ENCODE data around the gene RIN1. TPM values are rescaled to one million over a fixed set of nuclear protein-coding genes. Genes with fewer than 3 reads are reported as not detected.

RIN1 gene
- polyA plus RNA-seq, 2 donors = 18.1 to 27.3 TPM

DNA sequence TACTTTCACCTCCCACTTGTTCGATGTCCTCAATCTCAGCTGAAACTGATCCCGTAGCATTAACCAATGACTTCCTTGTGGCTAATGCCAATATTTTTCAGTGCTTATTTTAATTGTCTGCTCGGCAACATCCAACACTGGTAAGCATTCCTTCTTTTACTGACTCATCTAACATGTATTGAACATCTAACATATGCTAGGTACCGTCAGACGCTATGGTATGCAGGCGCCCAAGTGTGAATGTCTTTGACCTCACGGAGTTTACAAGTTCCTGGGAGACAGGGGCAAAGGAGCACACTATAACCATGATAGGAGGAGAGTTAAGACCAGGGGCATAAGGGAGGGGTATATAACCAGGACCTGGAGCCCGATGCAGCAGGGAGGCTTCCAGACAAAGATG is 6.9 kb upstream of the RIN1 start:
- 84 to 86% methylated on average over 8 of the region's 8 CpGs for WGBS, 2 donors
- H3K4me1 ChIP-seq (ENCODE audit: control insufficient read depth in 2 of 2, insufficient read depth in 2 of 2, low read length in 1 of 2) = peaks cover 7 to 27% of the 10 kb centered on the region in 2 donors
- H3K27me3 ChIP-seq (ENCODE audit: control insufficient read depth in 1 of 2, insufficient read depth in 2 of 2, low read length in 2 of 2) = no peaks in the 10 kb centered on the region
- H3K4me3 ChIP-seq (ENCODE audit: low read depth in 1 of 2, low read length in 2 of 2) = no peak overlapping the region
- H3K36me3 ChIP-seq (ENCODE audit: control insufficient read depth in 2 of 2, insufficient read depth in 2 of 2, low read length in 1 of 2) = peaks cover 0 to 28% of the 10 kb centered on the region in 2 donors
- H3K9me3 ChIP-seq (ENCODE audit: control insufficient read depth in 2 of 2, insufficient read depth in 1 of 2, low read depth in 1 of 2, low read length in 1 of 2) = no peaks in the 10 kb centered on the region
- H3K27ac ChIP-seq (ENCODE audit: low read depth in 2 of 2, low read length in 1 of 2) = no peak overlapping the region

DNA sequence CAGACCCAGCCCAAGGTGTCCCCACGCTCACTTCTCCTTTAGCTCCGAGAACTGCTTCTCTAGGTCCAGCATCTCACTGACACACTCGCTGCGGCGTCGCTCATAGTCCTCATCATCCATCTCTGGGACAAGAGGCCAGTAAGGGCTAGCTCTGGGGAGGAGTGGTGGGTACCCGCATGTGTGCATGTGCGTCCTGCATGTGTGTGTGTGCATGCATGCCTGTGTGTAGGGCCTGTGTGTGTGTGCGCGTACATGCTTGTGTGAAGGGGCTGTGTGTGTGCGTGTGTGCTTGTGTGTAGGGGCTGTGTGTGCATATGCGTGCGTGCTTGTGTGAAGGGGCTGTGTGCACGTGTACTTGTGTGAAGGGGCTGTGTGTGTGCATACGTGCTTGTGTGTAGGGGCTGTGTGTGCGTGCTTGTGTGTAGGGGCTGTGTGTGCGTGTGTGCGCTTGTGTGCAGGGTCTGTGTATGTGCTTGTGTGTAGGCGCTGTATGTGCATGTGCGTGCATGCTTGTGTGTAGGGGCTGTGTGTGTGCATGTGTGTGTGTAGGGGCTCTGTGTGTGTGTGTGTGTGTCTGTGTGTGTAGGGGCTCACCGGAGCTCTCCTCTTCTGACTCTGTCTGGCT is 5.4 kb upstream of the RIN1 start:
- H3K27ac ChIP-seq (ENCODE audit: low read depth in 2 of 2, low read length in 1 of 2) = no peak overlapping the region
- whole genome bisulfite sequencing, 2 donors = 93 to 94% methylated on average over 21 of the region's 21 CpGs
- H3K9me3 ChIP-seq (ENCODE audit: control insufficient read depth in 2 of 2, insufficient read depth in 1 of 2, low read depth in 1 of 2, low read length in 1 of 2) = no peaks in the 10 kb centered on the region
- peaks cover 4 to 30% of the 10 kb centered on the region in 2 donors for H3K4me1 ChIP-seq (ENCODE audit: control insufficient read depth in 2 of 2, insufficient read depth in 2 of 2, low read length in 1 of 2)
- H3K27me3 ChIP-seq (ENCODE audit: control insufficient read depth in 1 of 2, insufficient read depth in 2 of 2, low read length in 2 of 2) = no peaks in the 10 kb centered on the region
- H3K4me3 ChIP-seq (ENCODE audit: low read depth in 1 of 2, low read length in 2 of 2) = no peak overlapping the region
- peaks cover 0 to 33% of the 10 kb centered on the region in 2 donors for H3K36me3 ChIP-seq (ENCODE audit: control insufficient read depth in 2 of 2, insufficient read depth in 2 of 2, low read length in 1 of 2)

DNA sequence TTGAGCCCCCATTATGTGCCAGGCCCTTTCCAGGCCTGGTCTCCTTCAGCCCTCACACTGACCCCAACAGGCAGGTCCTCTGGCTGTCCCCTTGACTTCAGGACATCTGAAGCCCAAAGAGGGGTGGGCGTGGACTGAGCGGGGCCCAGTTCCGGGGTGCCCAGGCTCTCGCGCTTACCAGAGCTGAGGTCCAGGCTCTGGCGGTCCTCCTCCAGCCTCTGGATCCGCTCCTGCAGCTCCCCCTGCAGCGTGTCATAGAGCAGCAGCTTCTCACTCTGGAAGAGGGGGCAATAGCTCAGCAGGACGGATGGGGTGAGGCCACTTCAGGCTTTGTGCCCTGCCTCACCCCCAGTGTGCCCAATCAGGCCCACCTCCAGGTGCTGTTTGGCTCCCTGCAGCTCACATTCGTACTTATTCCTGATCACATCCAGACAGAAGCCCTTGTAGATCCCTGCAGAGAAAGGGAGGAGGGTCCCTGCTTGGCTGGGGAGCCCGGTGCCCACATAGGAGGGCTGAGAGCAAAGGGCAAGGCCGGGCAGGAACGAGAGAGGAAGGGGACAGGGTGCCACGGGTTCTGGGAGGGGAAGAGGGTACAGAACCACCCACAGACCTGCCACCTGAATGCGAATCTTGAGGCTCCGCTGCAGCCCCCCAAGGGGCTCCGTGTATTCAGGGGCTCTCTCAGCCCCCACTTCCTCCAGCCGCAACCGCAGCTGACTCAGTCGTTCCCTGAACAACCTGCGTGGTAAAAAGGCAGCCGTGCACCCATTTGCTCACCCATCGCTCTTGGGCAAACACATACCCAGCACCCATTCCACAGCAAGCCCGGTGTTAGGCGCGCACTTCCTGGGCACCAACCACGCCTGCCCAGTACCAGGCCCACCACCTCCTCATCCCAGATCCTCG is 4.6 kb upstream of the RIN1 start:
- WGBS, 2 donors = 91% methylated on average over 28 of the region's 28 CpGs
- Histone ChIP-seq H3K4me1 (ENCODE audit: control insufficient read depth in 2 of 2, insufficient read depth in 2 of 2, low read length in 1 of 2) (peaks cover 4 to 30% of the 10 kb centered on the region in 2 donors), H3K9me3 (ENCODE audit: control insufficient read depth in 2 of 2, insufficient read depth in 1 of 2, low read depth in 1 of 2, low read length in 1 of 2) (no peaks in the 10 kb centered on the region), H3K4me3 (ENCODE audit: low read depth in 1 of 2, low read length in 2 of 2) (no peak overlapping the region), H3K27me3 (ENCODE audit: control insufficient read depth in 1 of 2, insufficient read depth in 2 of 2, low read length in 2 of 2) (no peaks in the 10 kb centered on the region), H3K36me3 (ENCODE audit: control insufficient read depth in 2 of 2, insufficient read depth in 2 of 2, low read length in 1 of 2) (peaks cover 0 to 33% of the 10 kb centered on the region in 2 donors), H3K27ac (ENCODE audit: low read depth in 2 of 2, low read length in 1 of 2) (no peak overlapping the region)

DNA sequence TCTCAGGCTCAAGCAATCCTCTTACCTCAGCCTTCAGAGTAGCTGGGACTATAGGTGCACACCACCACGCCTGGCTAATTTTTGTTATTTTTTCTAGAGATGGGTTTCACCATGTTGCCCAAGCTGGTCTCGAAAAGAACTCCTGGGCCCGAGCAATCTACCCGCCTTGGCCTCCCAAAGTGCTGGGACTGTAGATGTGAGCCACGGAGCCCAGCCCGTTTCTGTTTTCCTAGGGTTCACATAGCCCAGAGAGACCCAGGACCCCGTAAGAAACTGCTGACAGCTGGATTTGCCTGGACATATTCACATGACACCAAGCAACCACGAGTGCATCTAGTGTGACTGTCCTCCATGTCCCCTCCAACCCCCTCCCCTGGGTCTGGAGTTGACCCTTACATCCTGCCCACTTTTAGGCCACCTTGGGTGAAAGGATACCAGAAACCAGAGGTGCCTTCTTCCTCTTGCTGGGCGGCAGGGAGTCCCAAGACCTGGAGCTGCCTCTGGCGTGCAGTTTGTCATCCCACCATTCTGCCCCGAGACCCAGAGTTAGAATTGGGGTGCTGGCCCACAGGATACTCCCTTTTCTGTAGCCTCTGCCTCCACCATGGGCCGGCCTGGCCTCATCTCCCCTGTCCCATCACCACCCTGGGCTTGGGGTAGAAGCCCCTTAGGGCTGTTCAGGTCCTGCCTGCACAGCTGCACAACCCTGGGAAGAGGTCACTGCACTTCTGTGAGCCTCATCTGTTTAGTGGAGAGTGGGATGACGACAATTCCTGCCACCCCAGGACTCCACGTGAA is 3.7 kb upstream of the RIN1 start:
- peaks cover 5 to 36% of the 10 kb centered on the region in 2 donors for H3K4me1 ChIP-seq (ENCODE audit: control insufficient read depth in 2 of 2, insufficient read depth in 2 of 2, low read length in 1 of 2)
- peak overlapping the region in 1 of 2 donors; percentile 68 for H3K27ac ChIP-seq (ENCODE audit: low read depth in 2 of 2, low read length in 1 of 2)
- WGBS, 2 donors = 74 to 79% methylated on average over 14 of the region's 14 CpGs

DNA sequence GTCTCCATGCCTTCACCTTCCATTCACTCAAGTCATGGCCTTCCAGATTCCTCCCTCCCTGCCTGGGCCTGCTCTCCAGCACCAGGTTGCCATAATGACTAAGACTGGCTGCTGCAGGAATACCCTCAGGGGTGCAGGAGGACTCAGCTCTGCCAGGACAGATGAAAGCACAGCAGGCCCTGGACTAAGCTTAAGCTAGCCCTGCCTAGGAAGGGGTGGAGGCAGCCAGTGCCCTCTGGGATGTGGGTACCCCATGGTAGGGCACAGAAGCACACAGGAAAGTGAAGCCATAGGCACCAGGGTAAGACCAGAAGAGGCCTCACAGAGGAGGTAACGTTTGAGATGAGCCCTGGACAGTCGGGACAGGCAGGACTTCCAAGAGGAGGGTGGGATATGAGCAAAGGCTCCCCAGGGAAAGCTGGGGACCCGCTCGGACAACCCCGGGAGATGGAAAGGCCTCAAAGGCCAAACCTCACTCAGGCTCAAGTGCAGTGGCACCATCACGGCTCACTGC is 3.0 kb upstream of the RIN1 start:
- WGBS, 2 donors = 52 to 68% methylated on average over 6 of the region's 6 CpGs
- Histone ChIP-seq H3K4me3 (ENCODE audit: low read depth in 1 of 2, low read length in 2 of 2) (no peak overlapping the region), H3K9me3 (ENCODE audit: control insufficient read depth in 2 of 2, insufficient read depth in 1 of 2, low read depth in 1 of 2, low read length in 1 of 2) (no peaks in the 10 kb centered on the region), H3K36me3 (ENCODE audit: control insufficient read depth in 2 of 2, insufficient read depth in 2 of 2, low read length in 1 of 2) (peaks cover 0 to 38% of the 10 kb centered on the region in 2 donors), H3K27me3 (ENCODE audit: control insufficient read depth in 1 of 2, insufficient read depth in 2 of 2, low read length in 2 of 2) (no peaks in the 10 kb centered on the region), H3K4me1 (ENCODE audit: control insufficient read depth in 2 of 2, insufficient read depth in 2 of 2, low read length in 1 of 2) (peaks cover 5 to 42% of the 10 kb centered on the region in 2 donors), H3K27ac (ENCODE audit: low read depth in 2 of 2, low read length in 1 of 2) (peak overlapping the region; percentile 68 to 76)

More for the DNA sequence above, 3.7 kb upstream of the RIN1 start:
- H3K9me3 ChIP-seq (ENCODE audit: control insufficient read depth in 2 of 2, insufficient read depth in 1 of 2, low read depth in 1 of 2, low read length in 1 of 2) = no peaks in the 10 kb centered on the region
- H3K27me3 ChIP-seq (ENCODE audit: control insufficient read depth in 1 of 2, insufficient read depth in 2 of 2, low read length in 2 of 2) = no peaks in the 10 kb centered on the region
- peaks cover 0 to 33% of the 10 kb centered on the region in 2 donors for H3K36me3 ChIP-seq (ENCODE audit: control insufficient read depth in 2 of 2, insufficient read depth in 2 of 2, low read length in 1 of 2)
- no peak overlapping the region for H3K4me3 ChIP-seq (ENCODE audit: low read depth in 1 of 2, low read length in 2 of 2)

DNA sequence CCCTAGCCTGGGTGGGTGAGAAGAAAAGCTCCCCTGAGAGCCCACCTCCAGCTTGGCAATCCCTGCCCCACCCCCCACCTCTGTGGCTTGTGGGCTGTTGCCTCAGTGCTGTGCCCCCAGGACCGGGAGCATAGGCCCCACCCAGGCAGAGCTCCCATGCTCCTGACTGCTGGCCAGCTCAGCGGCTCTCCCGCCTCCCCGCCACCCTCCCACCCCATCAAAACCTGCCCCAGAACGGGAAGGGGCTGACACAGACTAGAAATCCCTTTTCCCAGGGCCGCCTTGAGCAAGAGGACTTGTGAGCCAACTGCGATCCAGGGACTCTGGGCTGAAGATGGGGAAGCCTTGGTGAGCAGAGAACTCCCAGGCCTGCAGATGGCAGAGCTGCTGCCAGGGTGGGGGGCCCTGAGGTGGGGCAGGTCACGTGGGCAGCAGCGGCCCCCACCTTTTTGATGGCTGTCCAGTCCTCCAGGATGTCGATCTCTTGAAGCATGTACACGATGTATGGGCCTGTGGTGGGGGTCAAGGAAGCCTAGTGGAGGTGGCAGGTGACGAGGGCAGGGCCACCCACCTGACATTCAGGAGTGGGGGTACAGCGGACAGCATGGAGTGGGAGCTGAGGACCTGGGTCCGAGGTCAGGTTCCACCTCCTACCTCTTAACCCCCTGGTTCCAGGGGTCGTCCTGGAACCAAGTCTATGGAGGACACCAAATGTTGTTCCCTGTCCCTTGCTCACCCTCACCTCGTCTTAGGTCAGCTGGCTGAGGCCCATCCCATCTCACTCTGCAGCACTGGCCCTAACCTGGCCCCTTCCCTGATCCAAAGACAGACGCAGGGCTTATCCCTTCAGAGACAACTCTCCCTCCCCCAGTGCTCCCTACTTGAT is 2.3 kb upstream of the RIN1 start:
- H3K36me3 ChIP-seq (ENCODE audit: control insufficient read depth in 2 of 2, insufficient read depth in 2 of 2, low read length in 1 of 2) = peaks cover 0 to 41% of the 10 kb centered on the region in 2 donors
- H3K27ac ChIP-seq (ENCODE audit: low read depth in 2 of 2, low read length in 1 of 2) = peak overlapping the region; percentile 77 to 87
- WGBS, 2 donors = 55 to 71% methylated on average over 16 to 17 of the region's 17 CpGs

DNA sequence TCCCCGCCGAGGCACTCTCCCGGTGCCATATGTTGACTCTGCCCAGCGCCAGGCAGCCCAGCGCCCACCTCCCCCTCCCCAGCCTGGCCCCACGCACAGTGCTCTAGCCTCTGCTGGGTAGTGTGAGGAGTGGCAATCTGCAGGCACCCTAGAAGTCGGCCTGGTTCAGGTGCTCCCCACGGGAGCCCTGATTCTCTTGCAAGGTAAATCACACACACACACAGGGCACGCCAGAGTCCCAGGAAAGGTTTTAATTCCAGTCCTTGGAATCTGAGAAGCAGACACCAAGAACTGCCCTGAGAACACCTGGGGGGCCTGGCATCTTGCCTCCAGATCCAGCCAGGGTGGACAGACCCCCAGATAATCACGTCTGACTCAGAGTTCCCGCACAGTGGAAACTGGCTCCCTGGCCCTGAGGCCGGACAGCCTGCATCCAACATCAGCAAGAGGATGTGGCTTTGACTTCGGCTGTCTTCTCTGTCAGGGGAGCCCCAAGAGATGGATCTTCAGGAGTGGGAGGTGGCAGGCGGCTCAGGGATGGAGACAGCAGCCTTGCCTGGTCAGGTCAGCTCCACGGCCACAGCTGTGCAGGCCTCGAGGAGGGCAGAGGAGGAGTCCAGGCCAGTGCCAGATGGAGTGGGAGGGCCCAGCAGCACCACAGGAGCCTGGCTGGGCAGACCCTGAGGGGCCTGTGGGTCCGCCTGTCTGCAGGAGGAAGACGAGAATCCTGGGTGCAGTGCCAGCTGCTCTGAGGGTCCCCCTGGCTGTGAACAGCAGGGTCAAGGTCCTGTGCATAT is 1.1 kb upstream of the RIN1 start:
- Histone ChIP-seq H3K9me3 (ENCODE audit: control insufficient read depth in 2 of 2, insufficient read depth in 1 of 2, low read depth in 1 of 2, low read length in 1 of 2) (no peaks in the 10 kb centered on the region), H3K36me3 (ENCODE audit: control insufficient read depth in 2 of 2, insufficient read depth in 2 of 2, low read length in 1 of 2) (peaks cover 0 to 49% of the 10 kb centered on the region in 2 donors), H3K4me3 (ENCODE audit: low read depth in 1 of 2, low read length in 2 of 2) (no peak overlapping the region), H3K4me1 (ENCODE audit: control insufficient read depth in 2 of 2, insufficient read depth in 2 of 2, low read length in 1 of 2) (peaks cover 8 to 47% of the 10 kb centered on the region in 2 donors), H3K27me3 (ENCODE audit: control insufficient read depth in 1 of 2, insufficient read depth in 2 of 2, low read length in 2 of 2) (no peaks in the 10 kb centered on the region), H3K27ac (ENCODE audit: low read depth in 2 of 2, low read length in 1 of 2) (peak overlapping the region; percentile 77 to 87)
- 37 to 46% methylated on average over 18 of the region's 18 CpGs for WGBS, 2 donors

More for the DNA sequence above, 2.3 kb upstream of the RIN1 start:
- Histone ChIP-seq H3K9me3 (ENCODE audit: control insufficient read depth in 2 of 2, insufficient read depth in 1 of 2, low read depth in 1 of 2, low read length in 1 of 2) (no peaks in the 10 kb centered on the region), H3K27me3 (ENCODE audit: control insufficient read depth in 1 of 2, insufficient read depth in 2 of 2, low read length in 2 of 2) (no peaks in the 10 kb centered on the region), H3K4me3 (ENCODE audit: low read depth in 1 of 2, low read length in 2 of 2) (no peak overlapping the region), H3K4me1 (ENCODE audit: control insufficient read depth in 2 of 2, insufficient read depth in 2 of 2, low read length in 1 of 2) (peaks cover 5 to 47% of the 10 kb centered on the region in 2 donors)

DNA sequence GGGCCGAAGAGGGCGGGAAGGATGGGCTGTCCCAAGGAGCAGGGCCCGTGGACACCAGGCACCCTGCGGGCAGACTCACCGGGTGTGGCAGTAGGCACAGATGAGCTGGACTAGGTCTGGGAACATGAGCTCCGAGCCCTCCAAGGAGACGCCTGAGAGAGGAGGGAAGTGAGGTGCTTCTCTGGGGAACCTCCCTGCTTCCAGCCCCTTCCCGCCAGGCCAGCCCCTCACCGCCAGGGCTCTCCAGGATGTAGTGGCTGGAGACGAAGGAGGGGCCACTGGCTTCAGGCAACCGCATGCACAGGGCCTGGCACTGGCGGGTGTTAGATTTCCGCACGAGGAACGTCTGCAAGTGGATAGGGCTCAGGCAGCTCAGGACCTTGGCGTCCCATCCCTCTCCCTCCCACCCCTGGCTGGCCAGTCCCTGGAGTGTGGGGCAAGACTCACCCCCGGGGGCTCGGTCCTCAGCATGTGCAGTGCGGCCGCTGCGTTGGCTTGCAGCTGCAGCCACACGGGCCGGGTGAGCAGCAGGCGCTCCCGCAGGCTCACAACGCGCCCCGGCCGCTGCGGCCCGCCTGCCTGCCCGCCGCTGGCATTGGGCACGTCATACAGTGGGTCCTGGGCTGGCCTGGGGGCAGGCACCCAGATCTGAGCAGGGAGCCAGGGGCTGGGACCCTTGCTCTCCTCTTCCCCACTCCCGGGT is 552 bp downstream of the RIN1 start:
- H3K9me3 ChIP-seq (ENCODE audit: control insufficient read depth in 2 of 2, insufficient read depth in 1 of 2, low read depth in 1 of 2, low read length in 1 of 2) = no peaks in the 10 kb centered on the region
- 10% methylated on average over 35 of the region's 35 CpGs for WGBS, 2 donors
- peak overlapping the region; percentile 87 to 88 for H3K27ac ChIP-seq (ENCODE audit: low read depth in 2 of 2, low read length in 1 of 2)
- H3K4me3 ChIP-seq (ENCODE audit: low read depth in 1 of 2, low read length in 2 of 2) = peak overlapping the region; percentile 63 to 66
- H3K36me3 ChIP-seq (ENCODE audit: control insufficient read depth in 2 of 2, insufficient read depth in 2 of 2, low read length in 1 of 2) = peaks cover 0 to 40% of the 10 kb centered on the region in 2 donors
- H3K4me1 ChIP-seq (ENCODE audit: control insufficient read depth in 2 of 2, insufficient read depth in 2 of 2, low read length in 1 of 2) = peaks cover 8 to 47% of the 10 kb centered on the region in 2 donors
- no peaks in the 10 kb centered on the region for H3K27me3 ChIP-seq (ENCODE audit: control insufficient read depth in 1 of 2, insufficient read depth in 2 of 2, low read length in 2 of 2)
